Parathyroid adenoma (tissue), 2 donors: ENCODE results near the gene COX6B2.
"Not testable (repeated sequence)": the region's sequence is repeated elsewhere in the genome, so short reads cannot be mapped to it uniquely, and the experiment has no call there.

Source experiments
- H2AFZ ChIP-seq: fragments of 300-600 bp; sonication (generic); one replicate; pipeline ENCODE4 v1.7.0; 2017; ENCODE audit warnings: antibody characterized with exemption, mild to moderate bottlenecking
- H3K27ac ChIP-seq: fragments of 300-600 bp; sonication (generic); one replicate; pipeline ENCODE4 v1.7.0; 2017
- H3K27me3 ChIP-seq: fragments of 300-600 bp; sonication (generic); one replicate; pipeline ENCODE4 v1.7.0; 2017; ENCODE audit warnings: low read length; ENCODE audit not compliant: control insufficient read depth, insufficient read depth
- H3K36me3 ChIP-seq: fragments of 300-600 bp; sonication (generic); one replicate; pipeline ENCODE4 v1.7.0; 2017; ENCODE audit warnings: low read length; ENCODE audit not compliant: control insufficient read depth, insufficient read depth
- H3K4me1 ChIP-seq: fragments of 300-600 bp; sonication (generic); one replicate; pipeline ENCODE4 v1.7.0; 2017; ENCODE audit warnings: control low read depth
- H3K4me2 ChIP-seq: fragments of 300-600 bp; sonication (generic); one replicate; pipeline ENCODE4 v1.7.0; 2017; ENCODE audit warnings: low read length
- H3K4me3 ChIP-seq: fragments of 300-600 bp; sonication (generic); one replicate; pipeline ENCODE4 v1.7.0; 2017; ENCODE audit warnings: low read depth, low read length
- H3K79me2 ChIP-seq: fragments of 300-600 bp; sonication (generic); one replicate; pipeline ENCODE4 v1.7.0; 2017; ENCODE audit warnings: control low read depth
- H3K9ac ChIP-seq: fragments of 300-600 bp; sonication (generic); one replicate; pipeline ENCODE4 v1.7.0; 2017; ENCODE audit warnings: mild to moderate bottlenecking
- H3K9me3 ChIP-seq: fragments of 300-600 bp; sonication (generic); one replicate; pipeline ENCODE4 v1.7.0; 2017; ENCODE audit warnings: low read length; ENCODE audit not compliant: control insufficient read depth
- CTCF ChIP-seq: fragments of 300-600 bp; sonication (generic); IDR thresholded peaks from one replicate; pipeline ENCODE4 v1.7.0; 2017; ENCODE audit warnings: antibody characterized with exemption, mild to moderate bottlenecking
- donor health status: primary hyperparathyroidism.

COX6B2 gene

DNA sequence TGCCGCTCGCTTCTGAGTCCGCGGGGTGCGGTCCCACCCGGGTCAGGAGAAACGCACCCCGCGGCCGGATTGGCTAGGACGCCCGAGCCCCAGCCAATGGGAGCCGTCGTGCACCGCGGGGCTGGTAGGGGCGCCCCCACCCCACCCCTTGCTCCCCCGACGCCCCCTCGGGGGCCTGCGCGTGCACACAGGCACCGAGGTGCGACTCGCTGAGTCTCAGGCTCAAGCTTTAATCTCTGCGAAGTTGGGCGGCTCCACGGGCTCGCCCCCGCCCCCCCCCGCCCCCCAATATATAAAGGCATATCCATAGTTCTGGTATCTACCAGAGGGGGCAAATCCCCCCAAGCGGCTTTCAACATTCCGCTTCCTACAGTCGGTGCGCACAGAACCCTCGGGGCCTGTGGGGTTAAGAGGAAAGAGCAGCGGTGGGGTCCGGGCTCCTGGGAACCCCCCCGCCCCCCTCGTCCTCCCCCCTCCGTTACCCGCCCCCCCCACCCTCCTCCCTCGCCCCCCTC is at the start of gene COX6B2:
Gene COX6B2, minus strand, starts transcription at position 22 of the 515 bp plus-strand sequence. CDS start 198 bp downstream, outside the sequence.
- H3K4me3 ChIP-seq = peak within 1 kb of the TSS; percentile 46
- no peak within 1 kb of the TSS for H3K27ac ChIP-seq
- H3K79me2 ChIP-seq = no peaks in the 10 kb centered on the region
- H3K4me1 ChIP-seq = no peaks in the 10 kb centered on the region
- H3K4me2 ChIP-seq = peak within 1 kb of the TSS; percentile 68
- no peak for TF ChIP-seq CTCF
- peak within 1 kb of the TSS; percentile 60 for H2AFZ ChIP-seq
- H3K36me3 ChIP-seq = no peaks in the 10 kb centered on the region
- H3K9ac ChIP-seq = no peak within 1 kb of the TSS
- H3K27me3 ChIP-seq = no peaks in the 10 kb centered on the region
- H3K9me3 ChIP-seq = no peaks in the 10 kb centered on the region

DNA sequence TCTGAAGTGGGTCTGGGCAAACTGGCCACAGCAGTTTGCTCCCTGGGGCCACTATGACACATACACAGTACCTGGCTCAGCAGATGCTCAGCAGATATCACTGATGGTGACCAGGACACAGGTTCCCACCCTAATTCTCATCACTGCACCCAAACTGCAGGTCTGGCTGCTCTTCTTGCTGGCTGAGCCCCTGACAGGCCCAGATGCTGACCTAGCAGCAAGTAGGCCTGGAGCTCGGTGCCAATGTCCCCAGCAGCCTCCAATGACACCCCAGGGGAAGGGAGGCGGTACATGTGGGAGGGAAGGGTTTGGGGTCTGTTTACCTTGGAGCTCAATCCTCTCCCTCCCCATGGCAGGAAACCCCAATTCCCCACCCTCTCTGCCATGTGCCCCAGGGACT is 48.0 kb upstream of the COX6B2 start:
- Histone ChIP-seq H2AFZ (no peak overlapping the region), H3K27ac (no peak overlapping the region), H3K9me3 (no peaks in the 10 kb centered on the region), H3K27me3 (no peaks in the 10 kb centered on the region), H3K36me3 (no peaks in the 10 kb centered on the region), H3K4me2 (no peak overlapping the region), H3K4me3 (no peak overlapping the region), H3K9ac (no peak overlapping the region), H3K79me2 (peaks cover 14% of the 10 kb centered on the region), H3K4me1 (peaks cover 4% of the 10 kb centered on the region)
- TF ChIP-seq CTCF = no peak

DNA sequence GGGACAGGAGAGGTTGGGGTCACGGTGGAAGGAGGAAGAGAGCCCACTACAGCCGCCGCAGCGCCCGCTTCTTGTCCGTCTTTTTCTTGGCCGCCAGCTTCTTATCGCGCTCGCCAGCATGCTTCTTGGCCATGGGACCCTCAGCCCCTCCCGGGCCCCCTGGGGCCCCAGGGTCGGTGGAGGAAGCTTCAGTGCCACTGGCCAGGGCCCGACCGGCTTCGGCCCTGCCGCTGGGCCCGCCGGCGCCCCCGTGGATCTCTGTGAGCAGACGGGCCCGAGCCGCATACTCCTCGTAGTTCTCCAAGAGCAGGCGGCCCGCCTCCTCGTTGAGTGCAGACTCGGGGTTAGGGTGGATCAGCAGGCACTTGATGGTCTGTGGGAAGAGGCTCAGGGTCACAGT is 46.9 kb upstream of the COX6B2 start:
- not testable (repeated sequence) for H3K4me3 ChIP-seq, H3K27me3 ChIP-seq, H3K9ac ChIP-seq, H3K36me3 ChIP-seq, H3K4me1 ChIP-seq, H2AFZ ChIP-seq, H3K4me2 ChIP-seq, H3K9me3 ChIP-seq, H3K27ac ChIP-seq
- peaks cover 11% of the 10 kb centered on the region for H3K79me2 ChIP-seq

DNA sequence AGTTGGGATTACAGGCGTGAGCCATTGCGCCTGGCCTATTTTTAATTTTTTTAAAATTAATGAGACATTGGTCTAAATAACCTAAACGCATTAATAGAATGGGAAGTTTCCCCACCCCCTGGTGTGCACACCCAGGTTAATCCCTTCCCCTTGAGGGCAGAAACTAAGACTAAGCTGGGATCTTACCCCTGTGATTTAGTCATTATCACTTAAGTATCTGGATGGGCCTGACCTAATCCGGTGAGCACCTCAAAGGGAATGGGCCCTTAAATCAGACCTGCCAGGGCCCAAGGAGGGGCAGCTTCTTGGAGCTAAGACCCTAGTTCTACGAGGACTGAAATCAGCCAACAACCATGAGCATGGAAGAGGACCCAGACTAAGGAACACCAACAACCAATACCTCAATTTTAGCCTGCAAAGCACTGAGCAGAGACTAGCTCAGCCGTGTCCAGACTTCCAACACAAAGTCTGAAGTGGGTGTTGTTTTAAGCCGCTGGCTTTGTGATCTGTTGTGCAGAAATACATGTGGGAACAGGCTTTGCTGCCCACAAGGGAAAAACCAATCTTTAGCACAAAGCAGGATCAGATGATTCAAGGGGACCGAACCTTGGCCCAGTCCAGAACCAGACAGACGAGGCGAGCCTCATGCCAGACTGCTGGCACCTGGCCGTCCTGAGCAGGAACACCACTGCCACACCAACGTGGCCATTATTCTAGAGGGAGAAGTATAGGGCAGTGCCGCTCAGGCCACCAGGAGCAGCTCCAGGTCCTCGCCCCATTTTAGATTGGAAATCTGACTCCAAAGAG is 46.0 kb upstream of the COX6B2 start:
- no peak overlapping the region for H2AFZ ChIP-seq
- no peak overlapping the region for H3K27ac ChIP-seq
- H3K9me3 ChIP-seq = no peaks in the 10 kb centered on the region
- peaks cover 3% of the 10 kb centered on the region for H3K79me2 ChIP-seq
- H3K9ac ChIP-seq = no peak overlapping the region
- H3K36me3 ChIP-seq = no peaks in the 10 kb centered on the region
- no peak for TF ChIP-seq CTCF
- no peaks in the 10 kb centered on the region for H3K27me3 ChIP-seq
- no peak overlapping the region for H3K4me3 ChIP-seq
- no peaks in the 10 kb centered on the region for H3K4me1 ChIP-seq
- no peak overlapping the region for H3K4me2 ChIP-seq

DNA sequence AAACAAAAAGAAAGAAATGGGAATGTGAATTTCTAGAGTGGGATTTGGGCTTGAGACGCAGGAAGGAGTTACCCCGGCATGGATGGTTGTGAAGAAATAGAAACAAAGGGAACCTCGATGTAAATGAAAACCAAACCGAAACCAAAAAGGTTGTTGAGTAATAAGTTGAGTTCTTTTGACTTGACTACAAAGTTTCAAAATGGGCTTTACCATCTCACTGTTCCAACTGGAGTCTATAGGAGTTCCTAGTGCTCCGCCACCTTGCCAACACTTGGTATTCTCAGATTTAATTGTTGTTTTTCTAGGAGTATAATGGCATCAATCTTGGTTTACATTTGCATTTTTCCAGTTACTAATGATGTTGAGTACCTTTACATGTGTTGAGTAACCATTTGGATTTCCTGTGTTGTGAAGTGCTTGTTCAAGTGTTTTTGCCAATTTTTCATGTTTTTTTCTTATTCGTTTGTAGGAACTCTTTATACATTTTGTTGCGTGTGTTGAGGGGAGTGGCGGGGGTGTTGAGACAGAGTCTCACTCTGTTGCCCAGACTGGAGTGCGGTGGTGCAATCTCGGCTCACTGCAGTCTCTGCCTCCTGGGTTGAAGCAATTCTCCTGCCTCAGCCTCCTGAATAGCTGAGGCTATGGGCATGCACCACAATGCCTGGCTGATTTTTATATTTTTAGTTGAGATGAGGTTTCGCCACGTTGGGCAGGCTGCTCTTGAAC is 43.8 kb upstream of the COX6B2 start:
- Histone ChIP-seq H3K27ac (no peak overlapping the region), H3K9me3 (no peaks in the 10 kb centered on the region), H3K9ac (no peak overlapping the region), H3K4me2 (no peak overlapping the region), H3K4me3 (no peak overlapping the region), H3K4me1 (no peaks in the 10 kb centered on the region), H3K27me3 (no peaks in the 10 kb centered on the region), H3K36me3 (no peaks in the 10 kb centered on the region), H3K79me2 (peaks cover 3% of the 10 kb centered on the region), H2AFZ (no peak overlapping the region)
- no peak for TF ChIP-seq CTCF
